Activated CD4-positive, CD25-positive, alpha-beta regulatory T cell treated with anti-CD3 and anti-CD28 coated beads, Interleukin-2, amount 50 U/mL, for 72 hours (primary cell): ENCODE data around the gene CXXC5.

Source experiments
- DNase-seq: peaks from one replicate; pipeline ENCODE4 v3.0.0; 2021

The CXXC5 gene

DNA sequence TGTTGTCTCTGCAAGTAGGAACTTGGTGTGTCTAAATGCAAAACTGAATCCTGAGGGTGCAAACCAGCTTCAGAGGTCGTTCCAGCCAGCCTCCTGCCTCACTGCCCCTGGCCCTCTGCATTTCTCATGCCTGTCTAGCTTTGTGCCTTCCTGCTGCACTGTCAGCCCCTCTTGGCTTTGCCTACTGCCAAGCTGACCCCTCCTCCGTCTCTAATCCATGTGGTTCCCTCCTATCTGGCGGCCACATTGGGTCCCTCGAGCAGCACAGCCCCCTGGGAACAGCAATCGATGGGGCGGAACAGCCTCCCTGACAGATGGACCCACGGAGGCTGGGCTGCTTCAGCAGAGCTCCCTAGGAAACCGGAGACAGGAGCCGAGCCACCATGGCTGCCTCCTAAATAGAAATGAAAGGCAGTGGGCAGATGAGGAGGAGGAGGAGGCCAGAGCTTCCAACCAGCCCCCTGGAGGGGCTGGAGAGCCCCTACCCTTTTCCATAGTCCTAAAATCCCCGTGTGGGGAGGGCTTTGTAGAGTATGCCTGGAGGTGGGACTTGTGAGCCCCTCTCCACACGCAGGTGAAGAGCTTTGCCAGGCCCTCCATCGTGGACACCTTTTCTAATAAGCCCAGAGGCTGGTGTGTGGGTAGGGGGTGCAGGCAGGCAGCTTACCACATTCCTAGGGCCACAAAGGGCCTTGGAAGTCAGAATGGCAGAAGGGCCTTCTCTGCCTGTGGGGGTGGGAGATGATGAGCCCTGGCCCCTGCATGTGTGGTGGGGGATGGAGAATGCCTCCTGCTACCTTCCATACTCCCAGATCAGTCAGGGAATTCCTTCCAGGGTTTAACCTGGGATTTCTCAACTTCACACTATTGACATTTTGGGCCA, 9.2 kb upstream of the CXXC5 start:
- DNase-seq, result no peak

DNA sequence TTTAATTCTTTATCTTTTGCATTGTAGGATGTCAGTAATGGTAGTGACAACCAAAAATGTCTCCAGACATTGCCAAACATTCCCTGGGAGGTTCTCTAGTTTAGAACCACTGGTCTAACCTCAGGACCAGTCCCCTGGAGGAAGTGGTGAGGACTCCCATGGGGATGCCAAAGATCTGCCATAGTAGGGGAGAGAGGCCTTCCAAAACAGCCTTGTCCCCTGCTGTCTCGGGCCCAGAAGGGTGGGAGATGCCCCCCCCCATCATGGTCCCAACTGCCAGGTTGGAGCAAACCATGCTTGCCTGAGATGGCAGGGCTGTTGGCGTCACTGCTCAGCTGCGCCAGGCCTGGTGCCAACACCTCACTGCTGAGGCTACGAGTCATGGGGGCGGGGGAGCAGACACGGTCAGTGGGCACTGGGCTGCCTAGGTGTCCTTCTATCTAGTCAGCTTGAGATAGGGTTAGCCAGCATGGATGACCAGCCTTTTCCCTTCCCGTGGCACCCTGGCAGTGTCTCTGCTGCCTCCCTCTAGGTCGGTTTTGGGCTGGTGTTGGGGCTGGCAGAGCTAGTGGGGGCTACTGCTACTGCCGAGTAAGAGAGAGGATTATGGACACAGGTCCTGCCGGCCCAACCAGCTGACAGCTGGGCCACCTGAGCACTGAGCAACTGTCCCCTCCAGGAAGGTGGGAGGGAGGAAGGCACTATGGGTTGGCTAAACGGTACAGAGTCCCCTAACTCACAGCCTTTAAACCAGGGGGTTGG, 8.3 kb upstream of the CXXC5 start:
- no peak for DNase-seq

DNA sequence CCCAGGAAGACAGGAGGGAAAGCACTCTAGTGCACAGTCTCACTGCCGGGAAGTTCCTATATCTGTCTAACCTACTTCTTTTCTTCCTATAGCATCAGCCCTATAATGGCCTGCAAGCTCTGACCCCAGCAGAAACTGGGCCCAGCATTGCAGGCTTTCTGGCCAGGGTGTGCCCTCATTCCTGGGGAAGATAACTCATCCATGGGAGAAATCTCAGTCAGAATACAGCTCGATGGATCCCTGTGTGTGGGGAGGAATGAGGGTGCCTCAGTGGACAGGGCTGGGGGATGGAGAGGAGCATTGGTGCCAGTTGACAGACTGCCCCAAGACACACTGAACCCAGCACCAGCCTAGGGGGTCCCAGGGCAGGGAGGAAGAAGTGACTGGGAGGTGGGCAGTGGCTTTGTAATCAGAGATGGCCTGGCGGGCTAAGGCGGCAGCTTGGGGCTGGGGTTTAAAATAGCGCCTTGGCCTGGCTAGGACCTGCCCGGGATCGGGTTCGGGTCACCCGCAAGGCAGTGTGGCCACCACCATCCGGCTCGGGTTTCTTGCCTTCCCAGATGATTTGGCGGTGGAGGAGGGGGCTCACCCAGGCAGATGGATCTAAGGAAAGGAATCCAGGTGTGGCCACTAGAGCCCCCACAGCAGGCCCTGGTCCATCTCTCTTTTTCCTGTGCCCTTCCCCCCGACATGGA, 7.6 kb upstream of the CXXC5 start:
- DNase-seq, result no peak

DNA sequence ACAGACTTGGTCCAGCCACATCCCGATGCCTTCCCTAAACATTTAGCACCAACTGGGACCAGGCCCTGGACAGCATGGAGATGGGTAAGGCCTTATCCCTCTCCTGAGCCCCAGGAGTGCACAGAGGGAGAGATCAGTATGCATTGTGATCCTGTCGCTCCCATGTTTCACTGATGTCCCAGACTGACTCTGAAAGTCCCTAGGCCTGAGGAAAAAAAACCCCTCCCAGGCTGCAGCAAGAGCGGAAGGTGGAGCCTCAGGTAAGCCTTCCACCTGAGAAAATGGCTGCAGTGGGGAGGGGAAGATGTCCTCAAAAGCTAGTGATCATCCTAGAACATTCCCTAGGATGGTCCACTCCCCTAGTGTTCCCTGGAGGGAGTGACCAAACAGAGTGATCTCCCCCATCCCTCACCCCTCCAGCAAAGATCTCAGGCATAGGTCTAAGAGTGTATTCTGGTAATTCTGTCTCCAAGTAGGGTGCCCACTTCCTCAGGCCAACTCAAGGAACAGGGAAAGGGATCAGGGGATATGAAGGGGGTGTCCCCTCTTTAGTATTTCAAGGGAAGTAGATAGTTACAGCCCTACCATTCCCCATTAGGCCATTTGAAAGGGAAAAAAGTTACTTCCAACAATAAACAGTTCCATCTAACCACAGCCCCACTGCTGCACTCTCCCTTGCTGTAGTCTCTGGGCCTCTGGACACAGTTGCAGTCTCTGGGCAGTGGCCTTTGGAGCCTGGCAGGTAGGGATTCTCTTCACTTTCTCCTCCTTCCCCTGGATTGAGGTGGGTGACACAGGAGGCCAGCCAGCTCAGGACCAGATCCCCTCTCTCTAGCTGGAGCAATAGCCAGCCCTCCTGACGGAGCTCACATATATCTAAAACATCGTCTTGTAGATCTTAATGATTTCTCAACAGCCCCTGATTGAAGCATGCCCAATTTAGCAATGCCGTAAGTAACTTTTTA, 6.8 kb upstream of the CXXC5 start:
- DNase-seq, result no peak

DNA sequence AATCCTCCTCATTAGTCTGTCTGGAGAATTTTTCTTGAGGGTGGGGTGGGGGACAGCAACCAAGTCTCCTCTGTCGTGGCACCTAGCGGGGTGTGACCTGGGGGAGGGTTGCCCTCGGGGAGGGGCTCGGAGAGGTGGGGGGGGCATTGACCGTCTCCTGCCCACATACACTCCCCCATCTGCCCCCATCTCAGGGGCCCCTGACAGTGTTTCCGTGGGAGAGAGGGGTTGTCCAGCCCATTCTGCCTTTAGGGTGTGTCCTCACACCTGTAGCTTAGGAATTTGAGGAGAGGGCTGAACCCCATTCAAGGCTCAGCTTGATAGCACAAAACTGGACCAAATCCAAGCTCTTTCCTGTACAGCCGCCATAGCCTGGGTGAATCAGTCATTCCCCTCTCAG, 5.9 kb upstream of the CXXC5 start:
- DNase-seq, result no peak

DNA sequence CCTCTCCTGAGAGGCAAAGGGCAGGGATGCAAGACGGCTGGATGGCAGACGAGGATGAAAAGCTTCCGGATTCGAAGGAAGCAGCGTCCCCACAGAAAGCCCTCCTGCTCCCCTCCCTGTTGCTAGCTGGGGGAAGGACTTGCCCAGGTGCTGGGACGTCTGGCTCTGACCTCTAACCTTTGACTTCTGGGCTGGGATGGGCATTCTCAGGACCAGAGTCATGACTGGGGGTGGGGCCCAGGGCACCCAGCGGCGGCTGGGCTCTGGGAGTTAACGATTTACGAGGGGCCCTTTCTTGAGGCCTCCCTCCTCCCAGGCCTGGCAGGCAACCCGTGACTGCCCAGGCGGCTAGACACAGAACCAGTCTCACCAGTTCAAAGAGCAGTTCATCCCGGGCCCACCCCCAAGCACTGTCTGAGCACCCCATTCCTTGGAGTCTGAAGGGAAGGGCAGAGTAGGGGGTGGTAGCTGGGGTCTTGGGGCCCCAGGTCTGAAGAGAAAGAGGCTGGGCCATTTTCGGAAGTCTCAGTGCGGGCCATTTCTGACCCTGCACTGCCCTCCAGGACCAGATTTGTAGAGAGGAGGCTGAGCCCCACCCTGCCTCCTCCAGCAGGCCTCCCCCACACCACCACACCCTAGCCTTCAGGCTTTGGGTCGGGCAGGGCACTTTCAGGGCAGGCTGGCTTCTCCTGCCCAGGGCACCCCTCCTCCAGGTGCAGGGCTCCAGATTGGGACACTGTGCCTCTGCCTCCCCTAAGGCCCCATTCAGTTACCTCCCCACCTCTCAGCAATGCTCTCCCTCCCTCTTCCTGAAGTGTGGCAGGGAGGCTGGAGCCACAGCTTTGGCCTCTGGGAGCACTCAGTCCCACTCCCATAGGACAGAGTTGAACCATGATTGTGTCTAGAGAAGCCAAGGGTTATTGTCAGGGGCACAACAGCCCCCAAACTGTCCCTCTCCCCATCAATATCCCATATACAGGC, 5.0 kb upstream of the CXXC5 start:
- DNase-seq, result peak; percentile 29

DNA sequence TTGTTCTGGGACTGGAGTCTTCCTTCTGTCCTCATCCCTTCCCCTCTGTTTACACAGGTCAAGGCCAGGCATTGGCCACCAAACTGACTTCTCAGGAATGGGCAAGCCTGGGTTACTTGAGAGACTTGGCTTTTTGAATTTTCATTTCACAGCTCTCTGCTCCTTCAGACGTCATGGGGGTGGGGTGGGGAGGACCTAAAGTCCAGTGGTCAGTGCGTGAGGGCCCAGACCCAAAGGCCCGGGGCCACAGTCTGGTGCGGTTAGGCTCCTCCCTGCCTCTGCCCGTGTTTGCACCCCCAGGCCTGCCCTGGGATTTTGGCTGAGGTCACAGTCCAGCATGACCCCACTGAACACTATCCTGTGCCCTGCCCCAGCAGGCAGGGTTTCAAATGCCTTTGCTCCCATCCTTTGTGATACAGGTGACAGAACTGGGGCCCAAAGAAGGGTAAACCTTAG, 4.1 kb upstream of the CXXC5 start:
- DNase-seq, result peak; percentile 9

DNA sequence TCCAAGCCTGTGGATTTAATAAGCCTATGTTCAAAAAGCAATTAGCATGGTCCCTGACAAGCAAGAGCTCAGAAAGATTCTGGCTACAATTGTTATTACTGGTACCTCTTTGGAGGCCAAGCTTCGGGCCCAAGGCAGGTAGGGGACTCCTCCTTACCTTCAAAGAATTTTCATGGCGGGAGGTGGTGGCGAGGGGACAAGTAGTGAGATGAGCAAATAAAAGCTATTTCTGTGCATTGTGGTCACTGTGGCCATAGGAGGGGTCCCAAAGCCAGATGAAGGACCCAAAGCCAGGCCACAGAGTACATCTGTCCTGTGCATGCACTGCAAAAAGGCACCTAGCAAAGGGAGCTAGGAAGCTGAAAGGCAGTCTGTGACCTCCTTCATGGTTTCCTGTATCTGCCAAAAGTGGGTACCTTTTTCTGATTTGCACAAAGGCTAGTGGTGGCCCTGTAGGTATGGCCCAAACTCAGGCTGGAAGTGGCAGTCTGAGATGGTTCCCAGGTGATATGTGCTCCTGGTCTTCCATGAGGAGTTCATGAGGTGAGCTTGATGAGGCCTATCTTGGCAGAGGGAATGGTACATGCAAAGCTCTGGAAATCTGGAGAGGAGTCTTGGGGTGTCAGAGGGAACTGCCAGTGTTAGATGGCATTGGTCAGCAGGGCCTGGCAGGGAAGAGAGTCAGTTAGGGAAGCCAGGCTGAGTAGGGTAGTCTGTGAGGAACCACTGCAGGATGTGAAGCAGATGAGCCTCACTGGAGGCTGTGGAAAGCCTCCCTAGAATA, 3.3 kb upstream of the CXXC5 start:
- DNase-seq, result peak; percentile 23

DNA sequence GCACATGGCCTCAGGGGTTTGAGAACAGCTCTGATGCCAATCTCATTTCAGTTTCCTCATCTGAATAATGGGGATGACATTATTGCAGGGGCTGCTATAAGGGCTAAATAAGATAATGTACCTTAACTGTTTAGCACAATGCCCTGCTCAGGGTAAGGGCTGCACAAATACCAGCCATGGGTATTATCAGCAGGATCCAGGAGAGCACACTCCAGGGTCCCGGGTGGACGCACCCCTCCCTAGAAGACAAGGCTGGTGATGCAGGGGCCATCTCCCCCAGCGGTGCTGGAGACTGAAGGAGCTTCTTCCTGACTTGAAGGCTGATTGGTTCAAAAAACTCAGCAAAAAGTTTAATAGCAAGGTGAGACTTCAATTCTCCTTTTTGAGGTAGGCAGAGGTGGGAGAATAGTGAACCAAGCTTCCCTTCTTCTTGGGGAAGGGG, 2.7 kb upstream of the CXXC5 start:
- peak; percentile 16 for DNase-seq

DNA sequence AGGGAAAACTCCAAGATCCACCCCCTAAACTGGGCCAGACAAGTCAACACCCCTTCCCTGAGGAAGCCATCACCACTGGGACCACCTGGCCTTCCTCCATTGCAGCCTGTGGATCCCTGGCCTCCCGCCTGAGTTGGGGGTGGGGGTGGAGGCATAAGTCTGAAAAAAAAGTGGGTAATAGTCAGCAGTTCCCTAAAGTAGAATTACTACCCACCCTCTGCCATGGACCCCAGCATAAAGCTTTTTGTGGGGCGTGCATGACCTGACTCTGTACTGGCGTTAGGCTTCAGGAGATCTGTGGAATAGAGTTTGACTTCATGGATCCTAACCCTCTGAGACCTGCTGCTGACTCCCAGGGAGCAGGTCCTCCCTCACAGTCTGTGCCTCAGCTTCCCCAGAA, 2.0 kb upstream of the CXXC5 start:
- DNase-seq, result peak; percentile 27

DNA sequence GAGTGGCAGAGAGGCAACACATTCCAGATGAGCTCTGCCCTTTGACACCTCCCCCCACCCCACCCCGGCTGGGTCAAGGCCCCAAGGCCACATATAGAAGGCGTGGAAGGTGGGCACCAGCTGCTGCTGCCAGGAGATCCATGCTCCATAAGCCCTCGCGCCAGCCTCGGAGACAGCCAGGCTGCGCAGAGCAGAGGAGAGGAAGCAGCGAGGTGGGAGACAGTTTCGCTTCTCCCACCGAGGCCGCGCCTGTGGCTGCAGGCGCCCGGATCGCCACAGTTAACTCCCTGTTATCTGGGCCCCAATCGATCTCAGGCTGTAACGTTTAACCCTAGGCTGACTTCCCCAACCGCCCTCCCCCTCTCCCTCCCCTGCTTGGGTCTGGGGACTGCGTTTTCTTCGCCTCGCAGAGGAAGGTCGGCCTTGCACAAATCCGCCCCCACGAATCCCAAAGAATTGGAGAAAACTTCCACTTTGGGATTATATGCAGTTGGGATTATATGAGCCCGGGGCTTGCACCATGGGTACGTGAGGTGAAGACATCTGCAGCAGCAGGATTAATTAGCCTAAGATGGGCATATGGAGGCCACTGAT, 1.1 kb upstream of the CXXC5 start:
- DNase-seq, result no peak

DNA sequence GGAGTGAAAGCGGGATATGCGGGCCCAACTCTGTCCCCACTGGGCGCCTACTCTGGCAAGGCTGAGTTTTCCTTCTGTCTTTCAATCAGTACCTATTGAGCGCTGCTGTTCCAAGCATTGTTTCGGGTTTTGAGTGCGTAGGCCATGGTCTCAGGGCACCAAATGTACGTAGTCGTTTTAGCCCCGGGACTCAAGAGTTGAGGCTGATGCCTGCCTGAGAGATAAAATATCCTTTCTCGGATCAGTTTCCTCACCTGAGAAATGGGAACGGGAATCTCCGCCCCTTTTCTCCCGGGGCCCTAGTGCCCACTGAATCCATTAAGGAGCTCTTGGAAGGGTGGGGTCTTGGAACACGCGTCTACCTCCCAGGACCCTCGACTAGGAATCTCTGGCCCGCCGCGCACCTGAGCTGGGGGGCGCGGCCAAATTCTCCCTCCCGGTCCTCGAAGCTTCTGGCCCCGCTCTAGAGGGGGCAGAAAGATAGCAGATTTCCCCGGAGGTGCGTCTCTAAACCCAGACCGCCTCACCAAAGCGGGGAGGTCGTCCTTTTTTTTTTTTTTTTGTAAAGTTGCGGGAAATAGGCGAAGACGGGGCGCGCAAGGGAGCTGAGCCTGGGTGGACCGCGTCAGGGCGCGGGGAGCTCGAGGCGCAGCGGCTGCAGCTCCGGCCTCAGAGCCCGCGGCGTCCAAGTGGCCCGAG, 494 bp upstream of the CXXC5 start:
- no peak for DNase-seq

DNA sequence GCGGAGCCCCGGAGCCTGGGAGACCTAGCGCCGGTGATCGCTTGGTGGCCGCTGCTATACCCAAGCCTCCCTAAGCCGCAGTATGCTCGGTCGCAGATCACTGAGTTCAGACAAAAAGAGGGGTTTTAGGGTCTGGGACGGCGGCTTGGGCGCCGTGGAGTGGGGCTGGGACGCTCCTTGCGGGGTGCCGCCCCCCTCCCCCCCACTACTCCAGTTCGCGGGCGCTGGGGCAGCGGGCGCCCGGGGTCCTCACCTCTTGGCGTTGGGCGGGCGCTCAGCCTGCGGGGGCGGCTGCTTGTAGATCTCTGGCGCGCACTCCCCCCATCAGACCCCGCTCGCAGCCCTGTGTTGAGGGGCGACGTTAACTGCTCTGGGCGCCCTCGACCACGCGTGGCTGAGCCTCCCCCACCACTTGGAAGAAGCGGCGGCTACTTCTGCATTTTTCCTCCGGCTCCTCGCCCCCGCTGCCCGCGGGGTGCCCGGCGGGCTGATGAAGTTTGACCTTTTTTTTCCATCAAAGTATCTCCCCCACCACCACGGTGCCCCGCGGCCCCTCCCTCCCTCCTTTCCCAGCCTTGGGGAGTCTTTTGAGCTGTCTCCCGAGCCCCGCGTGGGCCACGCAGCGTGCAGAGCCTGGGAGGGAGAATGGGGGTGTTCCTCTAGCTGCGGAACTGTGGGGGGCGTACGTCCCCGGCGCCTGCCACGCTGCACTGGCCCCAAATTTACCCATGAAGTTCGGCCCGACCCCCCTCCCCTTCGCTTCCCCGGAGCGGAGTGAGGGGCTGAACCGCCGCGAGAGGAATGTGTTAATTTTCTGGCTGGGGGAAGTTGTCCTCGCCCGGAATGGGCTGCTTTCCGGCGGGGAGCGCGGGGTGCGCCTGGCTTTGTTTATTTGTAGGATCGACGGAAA, 1.2 kb downstream of the CXXC5 start:
- DNase-seq, result no peak

DNA sequence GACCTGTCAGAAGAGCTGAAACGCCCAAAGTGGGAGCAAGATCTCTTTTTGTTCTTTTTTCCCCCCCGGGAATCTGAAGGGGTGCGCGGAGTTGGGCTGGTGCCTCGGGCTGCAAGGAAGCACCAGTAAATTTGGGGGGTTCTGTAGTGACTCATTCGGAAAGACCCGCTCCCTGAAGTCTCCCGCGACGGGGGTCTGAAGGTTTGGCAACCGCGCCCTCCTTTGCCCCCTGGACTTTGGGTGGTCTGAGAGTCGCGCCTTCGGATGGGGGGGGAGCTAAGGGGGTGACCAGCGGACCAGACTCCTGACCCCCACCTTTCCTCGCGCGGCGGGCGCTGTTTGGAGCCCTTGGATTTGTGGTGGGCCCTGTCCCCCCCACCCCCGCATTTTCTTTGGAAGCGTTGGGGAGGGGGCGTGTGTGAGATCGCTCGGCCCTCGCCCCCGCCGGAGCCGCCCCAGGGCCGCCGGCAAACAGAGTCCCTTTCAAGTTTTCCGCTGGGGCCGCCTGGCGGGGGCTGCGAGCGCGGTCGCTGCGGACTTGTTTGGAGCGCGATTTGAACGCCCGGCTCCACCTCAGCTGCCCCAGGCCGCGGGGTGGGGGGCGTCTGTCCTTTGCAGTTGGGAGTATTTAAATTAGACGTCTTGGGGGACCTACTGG, 2.0 kb downstream of the CXXC5 start:
- DNase-seq, result no peak

DNA sequence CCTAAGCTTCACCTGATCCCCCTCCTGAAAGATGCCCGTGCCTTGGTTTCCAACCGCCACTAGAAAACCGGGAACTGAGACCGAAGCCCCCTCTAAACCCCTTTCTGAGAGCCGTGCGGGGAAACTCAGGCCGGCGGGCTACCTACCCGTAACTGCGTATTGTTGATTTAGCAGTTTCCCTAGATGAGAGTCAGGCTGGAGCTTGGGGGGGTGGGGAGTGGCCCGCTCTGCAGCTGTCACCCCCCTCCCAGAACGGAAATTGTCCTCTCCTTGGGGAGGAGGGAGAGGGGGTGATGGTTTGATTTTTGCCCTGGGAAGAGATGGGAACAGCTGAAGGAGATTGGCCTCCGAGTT, 2.5 kb downstream of the CXXC5 start:
- no peak for DNase-seq

DNA sequence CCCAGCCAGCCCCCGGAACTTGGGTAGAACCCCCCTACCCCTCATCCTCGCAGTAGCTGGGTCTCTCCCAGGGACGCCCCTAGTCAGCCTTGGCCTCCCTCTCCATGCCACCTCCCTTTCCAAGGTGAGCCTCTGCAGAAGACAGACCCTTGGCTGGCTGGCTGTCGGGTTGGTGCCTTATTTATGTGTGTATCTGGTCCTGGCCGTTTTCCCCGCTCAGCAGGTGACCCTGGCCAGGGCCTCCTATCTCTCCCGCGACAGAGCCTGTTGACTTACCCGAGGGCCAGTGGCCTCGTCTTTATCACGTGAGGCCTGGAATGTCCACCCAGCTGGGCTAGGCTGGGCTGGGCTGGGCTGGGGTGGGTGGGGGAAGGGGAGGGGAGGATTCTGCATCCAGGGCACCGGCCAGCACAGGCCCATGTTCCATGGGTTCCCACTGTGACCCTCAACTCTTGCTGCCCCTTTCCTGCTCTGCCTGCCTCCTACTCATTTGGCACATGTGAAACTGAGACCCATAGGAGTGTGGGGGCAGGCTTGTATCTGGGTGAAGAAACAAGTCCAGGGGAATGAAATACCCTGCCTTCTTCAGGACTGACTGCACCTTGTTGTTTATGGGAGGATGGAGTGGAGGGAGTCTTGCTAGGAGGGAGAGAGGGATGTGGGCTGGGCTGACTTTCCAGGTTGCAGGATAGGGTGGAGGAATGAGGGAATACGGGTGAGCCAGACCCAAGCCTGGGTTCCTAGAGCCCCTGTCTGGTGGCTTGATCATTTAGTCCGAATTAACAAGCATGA, 3.1 kb downstream of the CXXC5 start:
- DNase-seq, result no peak
